IMR-90 (cell line): ENCODE measurements around the gene RIIAD1. TPM values are rescaled to one million over a fixed set of nuclear protein-coding genes. Genes with fewer than 3 reads are reported as not detected.

Experiments
- ATAC-seq: fragments of 200-7000 bp; cut with Tn5 transposase; 2 replicates; pipeline ENCODE4 v1.9.1; 2020; ENCODE audit warnings: low read depth, mild to moderate bottlenecking, moderate library complexity
- BruUV-seq: library from RNA; stranded (reverse); fragments of 400-500 nt; replicated peaks from 2 replicates; lab custom pipeline; 2021; lab: Mats Ljungman, UMichigan
- CTCF ChIA-PET: fragments of 300-600 bp; formaldehyde crosslinking; extraction: SDS; loops from one replicate; lab custom pipeline; 2021; ENCODE audit warnings: antibody characterized with exemption; lab: Yijun Ruan, JAX
- POLR2A ChIA-PET: fragments of 300-600 bp; sonication (Branson Sonifier 250); formaldehyde crosslinking; loops from one replicate; lab custom pipeline; 2022; ENCODE audit warnings: antibody characterized with exemption; ENCODE audit not compliant: unreplicated experiment; lab: Charles Lee
- DNase-seq: peaks from one replicate; pipeline ENCODE4 v3.0.0; 2013
- H2AFZ ChIP-seq: replicated peaks from 2 replicates; pipeline ENCODE3; 2013; ENCODE audit warnings: low read length, mild to moderate bottlenecking; ENCODE audit not compliant: poor library complexity
- H2AK5ac ChIP-seq: 2 replicates; pipeline ENCODE4 v1.6.1; 2013; ENCODE audit warnings: low read depth, low read length, inconsistent platforms
- H2AK9ac ChIP-seq: replicated peaks from 2 replicates; pipeline ENCODE3; 2013; ENCODE audit warnings: mild to moderate bottlenecking, low read depth, low read length, moderate library complexity; ENCODE audit not compliant: poor library complexity
- H2BK120ac ChIP-seq: 2 replicates; pipeline ENCODE4 v1.6.1; 2013; ENCODE audit warnings: low read depth, low read length, inconsistent platforms
- H2BK15ac ChIP-seq: 3 replicates; pipeline ENCODE4 v1.6.1; 2013; ENCODE audit warnings: low read depth, low read length, inconsistent platforms
- H2BK20ac ChIP-seq: 2 replicates; pipeline ENCODE4 v1.6.1; 2013; ENCODE audit warnings: low read depth, mild to moderate bottlenecking, inconsistent platforms, low read length, moderate library complexity
- H2BK5ac ChIP-seq: 2 replicates; pipeline ENCODE4 v1.6.1; 2013; ENCODE audit warnings: mild to moderate bottlenecking, low read depth, low read length, inconsistent platforms; ENCODE audit not compliant: poor library complexity, severe bottlenecking
- H3K14ac ChIP-seq: replicated peaks from 2 replicates; pipeline ENCODE4 v1.6.1; 2013; ENCODE audit warnings: low read depth, low read length, inconsistent platforms
- H3K18ac ChIP-seq: 2 replicates; pipeline ENCODE4 v1.6.1; 2013; ENCODE audit warnings: low read depth, low read length, control low read depth
- H3K23ac ChIP-seq: 2 replicates; pipeline ENCODE4 v1.6.1; 2013; ENCODE audit warnings: low read depth, low read length, inconsistent platforms
- H3K27ac ChIP-seq: 2 replicates; pipeline ENCODE4 v1.5.1; 2013; ENCODE audit warnings: mild to moderate bottlenecking, control low read depth, low read length; ENCODE audit not compliant: insufficient read depth
- H3K27me3 ChIP-seq: 2 replicates; pipeline ENCODE4 v1.6.1; 2013; ENCODE audit warnings: low read length; ENCODE audit not compliant: control insufficient read depth, insufficient read depth
- H3K36me3 ChIP-seq: 2 replicates; pipeline ENCODE4 v1.6.1; 2013; ENCODE audit warnings: low read length, mixed read lengths; ENCODE audit not compliant: control insufficient read depth, insufficient read depth
- H3K4ac ChIP-seq: 2 replicates; pipeline ENCODE4 v1.6.1; 2013; ENCODE audit warnings: low read depth, low read length, inconsistent platforms
- H3K4me1 ChIP-seq: 2 replicates; pipeline ENCODE4 v1.6.1; 2013; ENCODE audit warnings: low read length, mixed read lengths; ENCODE audit not compliant: control insufficient read depth, insufficient read depth
- H3K4me2 ChIP-seq: 2 replicates; pipeline ENCODE4 v1.6.1; 2013; ENCODE audit warnings: low read depth, mild to moderate bottlenecking, control low read depth, low read length, moderate library complexity
- H3K4me3 ChIP-seq: 2 replicates; pipeline ENCODE4 v1.5.1; 2013; ENCODE audit warnings: low read depth, mild to moderate bottlenecking, control low read depth, low read length, moderate library complexity; ENCODE audit not compliant: insufficient read depth
- H3K56ac ChIP-seq: 2 replicates; pipeline ENCODE4 v1.6.1; 2013; ENCODE audit warnings: low read length, inconsistent platforms; ENCODE audit not compliant: insufficient read depth; ENCODE audit errors: extremely low read depth
- H3K79me1 ChIP-seq, 2 experiments: 2 replicates each; pipeline ENCODE4 v1.6.1; 2013; ENCODE audit warnings: low read length in 2 of 2, inconsistent platforms in 1 of 2, low read depth in 1 of 2
- H3K9ac ChIP-seq: 2 replicates; pipeline ENCODE4 v1.6.1; 2013; ENCODE audit warnings: low read depth, low read length, control low read depth
- H3K9me1 ChIP-seq: 2 replicates; pipeline ENCODE4 v1.6.1; 2013; ENCODE audit warnings: low read length, inconsistent platforms; ENCODE audit not compliant: insufficient read depth
- H3K9me3 ChIP-seq: 2 replicates; pipeline ENCODE4 v1.6.1; 2013; ENCODE audit warnings: low read length; ENCODE audit not compliant: control insufficient read depth, insufficient read depth
- H4K20me1 ChIP-seq: 2 replicates; pipeline ENCODE4 v1.6.1; 2013; ENCODE audit warnings: low read length, inconsistent platforms; ENCODE audit not compliant: insufficient read depth
- H4K5ac ChIP-seq: 2 replicates; pipeline ENCODE4 v1.6.1; 2013; ENCODE audit warnings: mild to moderate bottlenecking, low read depth, low read length, control low read depth
- H4K8ac ChIP-seq, 2 experiments: 2 replicates each; pipeline ENCODE4 v1.6.1; 2013; ENCODE audit warnings: low read depth in 2 of 2, low read length in 2 of 2, control low read depth in 1 of 2, inconsistent platforms in 1 of 2
- H4K91ac ChIP-seq: 2 replicates; pipeline ENCODE4 v1.6.1; 2013; ENCODE audit warnings: low read depth, low read length, inconsistent platforms; ENCODE audit not compliant: insufficient read depth
- BHLHE40 ChIP-seq: fragments of 150-350 bp; IDR thresholded peaks from 2 replicates; pipeline ENCODE4 v1.6.1; 2016; ENCODE audit warnings: mild to moderate bottlenecking, low read depth, low read length
- CEBPB ChIP-seq: IDR thresholded peaks from 2 replicates; pipeline ENCODE4 v1.6.1; 2012; ENCODE audit warnings: low read depth, low read length, improper control_type of control experiment
- CHD1 ChIP-seq: IDR thresholded peaks from 2 replicates; pipeline ENCODE4 v1.6.1; 2012; ENCODE audit warnings: low read depth, low read length, improper control_type of control experiment
- CTCF ChIP-seq: conservative IDR thresholded peaks from 2 replicates; pipeline ENCODE4 v1.5.1; 2012; ENCODE audit warnings: mild to moderate bottlenecking, low read depth, low read length, improper control_type of control experiment
- ELK1 ChIP-seq: fragments of 150-350 bp; IDR thresholded peaks from 2 replicates; pipeline ENCODE4 v1.6.1; 2016; ENCODE audit warnings: low read depth, mild to moderate bottlenecking, low read length, moderate library complexity, borderline replicate concordance
- FOS ChIP-seq: fragments of 150-350 bp; IDR thresholded peaks from 2 replicates; pipeline ENCODE4 v1.6.1; 2016; ENCODE audit warnings: low read depth, low read length
- MAFK ChIP-seq: IDR thresholded peaks from 2 replicates; pipeline ENCODE4 v1.6.1; 2012; ENCODE audit warnings: low read depth, low read length, improper control_type of control experiment
- MAZ ChIP-seq: IDR thresholded peaks from 2 replicates; pipeline ENCODE4 v1.6.1; 2012; ENCODE audit warnings: low read depth, mild to moderate bottlenecking, low read length, improper control_type of control experiment, moderate library complexity, borderline replicate concordance
- MXI1 ChIP-seq: IDR thresholded peaks from 2 replicates; pipeline ENCODE4 v1.6.1; 2012; ENCODE audit warnings: low read depth, mild to moderate bottlenecking, low read length, moderate library complexity, borderline replicate concordance
- NFE2L2 ChIP-seq: fragments of 150-350 bp; IDR thresholded peaks from 2 replicates; pipeline ENCODE4 v1.6.1; 2016; ENCODE audit warnings: low read depth, mild to moderate bottlenecking, low read length
- POLR2A ChIP-seq: IDR thresholded peaks from 2 replicates; pipeline ENCODE4 v1.6.1; 2012; ENCODE audit warnings: mild to moderate bottlenecking, low read depth, low read length
- RAD21 ChIP-seq: IDR thresholded peaks from 2 replicates; pipeline ENCODE4 v1.6.1; 2012; ENCODE audit warnings: low read length, improper control_type of control experiment
- RCOR1 ChIP-seq: IDR thresholded peaks from 2 replicates; pipeline ENCODE4 v1.6.1; 2012; ENCODE audit warnings: mild to moderate bottlenecking, low read length, improper control_type of control experiment; ENCODE audit not compliant: insufficient replicate concordance
- RFX5 ChIP-seq: IDR thresholded peaks from 2 replicates; pipeline ENCODE4 v1.8.0; 2012; ENCODE audit warnings: low read depth, mild to moderate bottlenecking, low read length, moderate library complexity
- SMC3 ChIP-seq: fragments of 150-350 bp; IDR thresholded peaks from 2 replicates; pipeline ENCODE4 v1.6.1; 2016; ENCODE audit warnings: low read depth, mild to moderate bottlenecking, antibody characterized with exemption, low read length, moderate library complexity
- USF2 ChIP-seq: fragments of 150-350 bp; IDR thresholded peaks from 2 replicates; pipeline ENCODE4 v1.6.1; 2017; ENCODE audit warnings: mild to moderate bottlenecking, antibody characterized with exemption, low read length, low read depth
- WGBS, 2 experiments: methylation state at CpG; one replicate each; pipeline versions ENCODE4 v1.1.5 to v1.1.7; 2013; ENCODE audit warnings: missing lambda C conversion rate in 2 of 2; ENCODE audit not compliant: insufficient read length in 1 of 2; ENCODE audit errors: extremely low coverage in 2 of 2; 5-methylcytosine and 5-hydroxymethylcytosine counted together
- dilution Hi-C: fragments of 300-500 bp; cut with HindIII; formaldehyde crosslinking; loops from one replicate; pipeline ENCODE4 v1.14.3; 2018; ENCODE audit warnings: low sequenced_read_pairs; ENCODE audit not compliant: unreplicated experiment
- in situ Hi-C: fragments of 300-500 bp; cut with MboI; formaldehyde crosslinking; loops from 3 replicates; pipeline ENCODE4 v1.14.3; 2019; ENCODE audit warnings: low sequenced_read_pairs, inconsistent platforms, mixed read lengths
- intact Hi-C: fragments of 100-400 bp; cut with micrococcal nuclease; formaldehyde crosslinking; loops from 2 replicates; pipeline ENCODE4 v1.10.0; 2022
- polyA plus RNA-seq, 3 experiments: library from polyadenylated mRNA; depleted of rRNA; stranded (reverse); fragments of >200 nt; gene quantifications; 2 replicates each; pipeline ENCODE4 v1.2.3, GENCODE V29; 2012; ENCODE audit warnings: low replicate concordance in 1 of 3
- total RNA-seq: library from RNA; depleted of rRNA; stranded (reverse); fragments of >200 nt; gene quantifications from 2 replicates; pipeline ENCODE4 v1.2.3, GENCODE V29; 2012

Gene RIIAD1
- total and polyA plus RNA-seq, 2 of the 4 experiments (the other 2 are of a cell fraction): not detected

- no TSS peak for BruUV-seq
- Histone ChIP-seq H3K56ac (no peak overlapping the region), H2AK5ac (no peak overlapping the region), H2AK9ac (no peak overlapping the region), H3K18ac (no peak overlapping the region), H3K4me1 (peaks cover 4% of the 10 kb centered on the region; the same call in 1 of the 2 replicates), H4K8ac (no peak overlapping the region), H3K27me3 (peaks cover 52% of the 10 kb centered on the region), H3K14ac (no peak overlapping the region), H3K27ac (no peak overlapping the region), H3K79me1 (no peaks in the 10 kb centered on the region), H2BK120ac (no peak overlapping the region), H3K9me1 (no peaks in the 10 kb centered on the region), H3K9ac (no peak overlapping the region), H4K91ac (no peak overlapping the region), H2AFZ (no peak overlapping the region), H3K4ac (no peak overlapping the region), H2BK5ac (no peak overlapping the region), H2BK20ac (no peak overlapping the region), H4K20me1 (no peaks in the 10 kb centered on the region), H3K36me3 (no peaks in the 10 kb centered on the region), H3K9me3 (no peaks in the 10 kb centered on the region), H3K23ac (no peak overlapping the region), H3K4me2 (no peak overlapping the region), H4K5ac (no peak overlapping the region), H2BK15ac (no peak overlapping the region), H3K4me3 (no peak overlapping the region)
- dilution Hi-C loops (no loop called here), in situ Hi-C loops (no loop called here), intact Hi-C loops (no loop called here)
- ATAC-seq (no peak), DNase-seq (no peak)
- WGBS, 2 experiments: no CpG with 5 or more reads among the region's 3 CpGs
- ChIA-PET CTCF (interaction anchor here (0.7 to 0.9 kb wide), 2 partner anchors 11 to 31 kb away, joined by 3 to 4 read pairs; no protein-coding TSS in a partner anchor), POLR2A (no interaction called here)
- no peak for TF ChIP-seq POLR2A
- TF ChIP-seq NFE2L2: no peak
- no peak for TF ChIP-seq CEBPB
- no peak for TF ChIP-seq MAZ
- no peak for TF ChIP-seq BHLHE40
- TF ChIP-seq MAFK: no peak
- TF ChIP-seq RFX5: no peak
- TF ChIP-seq RAD21: no peak
- TF ChIP-seq CHD1: no peak
- TF ChIP-seq RCOR1: no peak
- no peak for TF ChIP-seq USF2
- TF ChIP-seq CTCF: no peak
- TF ChIP-seq FOS: no peak
- no peak for TF ChIP-seq MXI1
- TF ChIP-seq ELK1: no peak
- no peak for TF ChIP-seq SMC3
These were observed 2.5 kb downstream of the RIIAD1 start for GRCh38 chr1:151723726-151724370.
